NOMO-1 (cell line): Measurements from ENCODE around the gene SLC25A51.

ENCODE experiments used
- DNase-seq, 2 experiments: peaks; one replicate each; lab custom pipeline; 2025; ENCODE audit not compliant: unreplicated experiment in 2 of 2; lab: John Stamatoyannopoulos, UW

SLC25A51 gene

DNA sequence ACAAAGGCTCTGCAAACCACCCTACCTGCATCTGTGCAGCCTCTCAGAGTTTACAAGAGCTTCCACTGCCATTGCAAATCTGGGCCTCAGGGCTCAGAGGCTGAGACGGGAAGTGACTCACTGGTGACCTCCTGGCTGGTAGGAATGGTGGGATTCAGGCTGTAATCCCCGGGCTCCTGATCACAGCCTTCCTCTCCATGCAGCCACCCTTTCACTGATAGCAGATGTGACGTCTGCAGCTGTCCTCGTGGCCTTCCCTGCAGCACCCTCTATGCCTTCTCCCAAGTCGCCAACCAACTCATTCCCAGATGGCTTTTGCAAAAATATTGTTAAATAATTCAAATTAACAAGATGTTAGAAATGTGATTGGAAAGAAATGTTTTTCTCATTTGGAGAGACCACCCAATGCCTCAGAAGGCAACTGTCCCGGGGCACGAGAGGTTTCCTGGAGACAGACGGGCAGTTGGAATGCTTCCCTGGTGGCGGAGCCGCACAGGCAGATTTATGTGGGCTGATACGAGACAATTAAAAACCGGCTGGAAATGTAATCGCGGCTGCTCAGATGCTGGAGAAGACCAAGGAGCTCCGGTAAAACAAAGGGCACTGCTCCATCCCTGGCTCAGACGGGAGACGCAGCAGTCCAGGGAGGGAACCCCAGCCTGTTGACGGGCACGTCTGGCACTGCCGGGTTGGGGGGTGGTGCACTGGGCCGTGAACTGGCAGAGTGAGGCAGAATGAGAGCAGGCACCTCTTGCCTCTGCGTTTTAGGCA is 34.4 kb upstream of the SLC25A51 start:
- DNase-seq: no peak

DNA sequence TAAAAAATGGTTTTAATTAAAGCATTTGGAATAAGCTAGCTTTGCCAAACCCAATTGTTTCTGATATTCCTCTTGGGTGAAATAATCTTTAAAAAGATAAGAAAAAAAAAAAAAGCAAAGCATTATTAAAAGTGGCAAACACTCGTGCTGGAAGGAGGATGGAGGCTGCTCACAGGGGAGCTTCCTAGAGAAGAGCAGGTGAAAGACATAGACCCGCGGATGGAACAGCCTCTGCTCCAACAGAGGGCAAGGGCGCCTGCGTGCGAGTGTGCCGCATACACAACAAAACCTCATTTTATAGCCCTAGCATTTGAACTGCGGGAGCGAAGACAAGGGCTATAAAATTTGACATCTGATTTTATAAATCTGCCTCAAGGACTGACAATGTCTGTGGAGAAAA is 33.4 kb upstream of the SLC25A51 start:
- DNase-seq: no peak

DNA sequence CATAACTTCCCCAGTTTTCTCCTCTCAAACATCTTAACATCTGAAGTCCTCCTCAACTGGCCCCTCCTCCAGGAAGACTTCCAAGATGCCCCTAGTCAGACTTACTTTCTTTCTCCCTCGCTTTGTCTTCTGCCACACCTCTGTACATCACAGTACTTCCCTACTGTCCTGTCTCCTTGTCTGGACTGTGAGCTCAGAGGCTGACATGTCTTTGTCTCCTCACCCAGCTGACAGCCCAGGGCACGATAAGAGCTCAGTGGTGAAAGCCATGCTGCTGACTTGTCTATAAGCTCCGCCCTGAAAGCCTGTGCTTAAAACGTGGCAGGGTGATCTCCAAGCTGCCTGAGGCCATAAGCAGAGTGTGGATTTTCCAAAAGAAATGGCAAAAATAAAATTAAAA is 33.0 kb upstream of the SLC25A51 start:
- DNase-seq: no peak

DNA sequence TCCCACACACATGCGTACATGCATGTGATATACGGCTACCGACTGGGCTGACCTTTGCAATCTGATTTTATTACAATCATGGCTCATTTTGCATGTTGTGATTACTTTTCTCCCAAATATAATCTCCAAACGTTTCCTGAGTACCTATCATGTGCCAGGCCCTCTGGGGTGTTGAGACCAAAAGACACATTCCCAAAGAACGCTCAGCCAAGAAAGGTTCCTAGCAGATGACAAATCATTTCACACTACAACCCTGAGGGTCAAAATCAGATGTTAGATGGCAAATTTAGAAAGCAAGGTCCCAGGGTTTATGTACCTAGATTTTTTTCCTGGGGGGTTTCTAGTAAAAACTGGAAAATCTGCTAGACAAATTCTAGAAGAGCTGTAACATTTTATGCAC is 32.4 kb upstream of the SLC25A51 start:
- DNase-seq: no peak

DNA sequence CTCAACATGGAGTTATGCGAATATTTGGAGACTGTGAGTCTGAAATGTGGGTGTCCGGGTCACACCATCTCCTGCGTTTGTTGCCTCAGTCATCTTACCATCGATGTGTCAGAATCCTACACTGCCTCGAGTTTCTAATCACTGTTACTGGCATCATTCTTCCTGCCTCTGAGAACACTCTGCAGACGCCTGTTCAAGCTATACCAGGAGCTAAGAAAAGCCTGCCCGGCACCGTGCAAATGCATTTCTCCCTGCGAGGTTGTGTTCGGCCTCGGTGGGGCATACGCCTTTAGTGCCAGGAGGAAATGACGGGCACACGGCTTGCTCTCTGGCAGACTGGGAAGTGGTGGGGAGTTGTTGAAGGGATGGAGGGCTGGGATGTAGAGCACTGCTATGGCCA is 31.2 kb upstream of the SLC25A51 start:
- DNase-seq: no peak

DNA sequence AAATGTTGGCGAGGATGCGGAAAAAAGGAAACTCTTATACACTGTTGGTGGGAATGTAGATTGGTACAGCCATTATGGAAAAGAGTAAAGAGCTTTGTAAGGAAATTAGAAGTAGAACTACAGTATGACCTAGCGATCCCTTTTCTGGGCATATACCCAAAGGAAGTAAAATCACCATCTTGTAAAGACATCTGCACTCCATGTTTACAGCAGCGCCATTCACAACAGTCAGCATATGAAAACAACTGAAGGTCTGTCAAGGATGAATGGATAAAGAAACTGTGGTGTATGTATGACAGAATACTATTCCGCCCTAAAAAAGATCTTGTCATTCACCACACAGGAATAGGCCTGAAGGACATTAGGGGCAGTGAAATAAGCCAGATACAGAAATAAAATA is 27.7 kb upstream of the SLC25A51 start:
- DNase-seq: no peak

DNA sequence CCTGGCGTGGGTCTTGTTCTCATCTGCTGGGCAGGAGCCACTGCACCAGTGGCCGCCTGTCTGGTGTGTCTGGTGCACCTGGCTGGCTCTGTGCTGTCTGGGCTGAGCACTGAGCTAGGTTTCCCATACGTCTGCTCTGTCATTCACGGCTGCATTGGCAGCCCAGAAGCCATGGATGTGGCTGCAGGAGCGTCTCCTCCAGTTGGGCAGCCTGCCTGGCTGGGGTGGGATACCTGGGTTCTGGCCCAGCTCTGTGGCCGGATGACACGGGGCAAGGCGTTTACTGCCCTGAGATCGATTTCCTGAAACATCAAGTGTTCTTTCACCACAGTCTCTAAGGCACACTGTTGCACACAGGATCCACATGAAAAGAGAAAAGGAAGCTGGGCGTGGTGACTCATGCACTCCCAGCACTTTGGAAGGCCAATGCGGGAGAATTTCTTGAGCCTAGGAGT is 25.5 kb upstream of the SLC25A51 start:
- peak in 1 of 2 experiments; percentile 1 for DNase-seq

DNA sequence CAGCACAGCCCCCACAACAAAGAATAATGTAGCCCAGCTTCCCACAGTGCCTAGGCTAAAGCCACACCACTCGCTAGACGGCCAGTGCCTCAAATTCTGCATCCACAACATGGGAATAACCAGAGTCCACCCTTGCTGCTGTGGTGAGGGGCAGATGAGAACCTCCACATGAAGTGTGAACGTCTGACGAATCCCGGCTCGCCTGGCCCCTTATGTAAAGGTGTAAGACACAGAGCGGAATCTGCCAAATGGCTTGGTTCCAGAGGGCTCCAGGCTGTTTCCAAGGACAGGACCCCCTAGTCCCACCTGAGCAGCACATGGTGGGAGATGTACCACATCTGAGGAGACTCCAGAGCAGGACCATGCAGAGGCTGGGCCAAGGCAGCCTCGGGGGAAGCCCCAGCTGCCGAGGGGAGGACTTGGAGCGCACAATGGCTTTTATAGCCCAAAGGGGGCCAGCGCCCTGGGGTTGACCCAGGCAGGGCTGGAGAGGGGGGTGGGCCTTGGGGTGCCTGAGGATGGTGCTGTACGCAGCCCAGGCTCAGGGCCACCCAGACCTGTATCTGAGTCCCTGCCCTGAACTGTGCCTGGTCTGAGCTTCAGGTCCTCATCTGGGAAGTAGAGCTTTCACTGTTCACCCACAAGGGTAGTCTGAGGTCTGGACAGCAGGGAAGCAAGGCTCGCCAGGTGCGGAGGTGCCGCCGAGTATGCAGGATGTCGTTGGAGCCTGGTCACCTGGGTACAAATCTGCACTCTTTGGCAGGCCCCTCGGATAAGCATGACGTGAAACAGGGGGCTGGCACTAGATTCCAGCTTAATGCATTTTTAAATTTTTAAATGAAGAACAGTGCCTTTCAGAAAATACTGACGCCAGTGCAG is 24.9 kb upstream of the SLC25A51 start:
- no peak for DNase-seq

DNA sequence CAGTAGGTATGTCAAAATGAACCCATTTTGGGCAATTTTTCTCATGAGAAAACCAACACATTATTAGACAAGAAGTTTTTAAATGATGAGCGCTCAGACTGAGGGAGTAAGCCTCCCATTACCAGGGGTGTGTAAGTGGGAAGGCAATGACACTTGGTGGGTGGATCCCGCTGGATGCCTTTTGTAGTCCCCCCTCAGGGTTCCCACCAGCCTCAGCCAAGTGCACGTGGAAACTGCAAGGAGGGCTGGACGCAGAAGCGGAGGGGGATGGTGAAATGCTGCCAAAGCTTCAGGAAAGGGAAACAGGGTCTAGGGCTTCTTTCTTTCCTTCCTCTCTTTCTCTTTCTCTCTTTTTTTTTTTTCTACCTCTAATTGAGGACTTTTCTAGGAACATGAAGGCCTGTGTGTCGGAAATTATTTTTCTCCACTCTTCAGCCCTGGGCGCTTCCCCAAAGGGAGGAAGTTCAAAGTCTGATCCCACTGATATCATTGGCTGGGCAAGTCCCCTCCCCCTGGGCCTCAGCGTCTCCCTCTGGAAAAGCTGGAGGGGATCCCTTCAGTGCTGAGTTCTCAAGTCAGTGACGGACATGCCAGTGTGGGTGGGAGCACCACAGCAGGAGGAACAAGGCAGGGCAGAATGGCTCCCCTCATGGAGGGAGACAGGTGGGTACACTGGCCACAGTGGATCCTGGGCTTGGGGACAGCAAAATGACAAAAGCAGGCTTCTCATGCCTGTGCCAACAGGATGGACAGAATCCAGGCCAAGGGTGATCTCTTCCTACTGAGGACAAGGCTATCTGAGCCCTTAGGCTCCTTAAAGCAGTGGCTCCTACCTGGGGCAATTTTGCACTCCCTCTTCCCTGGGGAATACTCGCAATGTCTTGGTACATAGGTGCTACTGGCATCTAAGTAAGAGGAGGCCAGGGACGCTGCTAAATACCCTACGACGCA is 23.9 kb upstream of the SLC25A51 start:
- DNase-seq: no peak

DNA sequence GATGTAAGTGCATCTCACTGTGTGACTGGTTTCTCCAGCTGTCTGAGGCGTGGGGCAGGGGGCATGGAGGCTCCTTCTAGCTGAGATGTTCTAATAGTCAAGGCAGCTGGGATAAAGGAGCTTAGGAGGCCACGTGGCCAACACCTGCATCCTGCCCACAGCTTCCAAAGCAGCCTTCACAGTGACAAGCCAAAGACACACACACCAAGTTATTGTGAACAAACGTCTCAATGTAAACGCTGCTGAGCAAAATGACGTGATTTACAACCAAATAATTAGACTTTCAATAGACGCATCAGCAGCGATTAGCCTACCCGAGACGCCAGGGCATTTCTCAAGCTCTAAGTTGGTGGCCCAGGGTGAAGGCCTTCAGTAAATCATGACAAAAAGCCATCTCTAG is 23.2 kb upstream of the SLC25A51 start:
- no peak for DNase-seq

DNA sequence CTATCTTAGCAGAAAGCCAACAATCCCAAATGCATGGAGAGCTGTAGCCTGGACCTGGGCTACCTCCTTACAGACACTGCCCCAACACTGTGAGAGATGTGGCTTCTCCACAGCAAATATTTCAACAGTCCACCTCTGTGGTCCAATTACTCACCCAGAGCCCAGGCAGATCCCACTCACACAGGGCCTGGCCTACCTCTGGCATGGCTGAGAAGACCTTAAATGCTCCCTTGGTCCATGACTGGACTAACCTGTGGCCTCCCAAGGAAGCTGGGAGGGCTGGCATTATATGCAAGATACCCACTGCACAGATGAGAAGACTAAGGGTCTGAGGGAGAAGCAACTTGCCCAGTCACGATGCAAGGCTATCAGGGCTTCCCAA is 22.8 kb upstream of the SLC25A51 start:
- no peak for DNase-seq

DNA sequence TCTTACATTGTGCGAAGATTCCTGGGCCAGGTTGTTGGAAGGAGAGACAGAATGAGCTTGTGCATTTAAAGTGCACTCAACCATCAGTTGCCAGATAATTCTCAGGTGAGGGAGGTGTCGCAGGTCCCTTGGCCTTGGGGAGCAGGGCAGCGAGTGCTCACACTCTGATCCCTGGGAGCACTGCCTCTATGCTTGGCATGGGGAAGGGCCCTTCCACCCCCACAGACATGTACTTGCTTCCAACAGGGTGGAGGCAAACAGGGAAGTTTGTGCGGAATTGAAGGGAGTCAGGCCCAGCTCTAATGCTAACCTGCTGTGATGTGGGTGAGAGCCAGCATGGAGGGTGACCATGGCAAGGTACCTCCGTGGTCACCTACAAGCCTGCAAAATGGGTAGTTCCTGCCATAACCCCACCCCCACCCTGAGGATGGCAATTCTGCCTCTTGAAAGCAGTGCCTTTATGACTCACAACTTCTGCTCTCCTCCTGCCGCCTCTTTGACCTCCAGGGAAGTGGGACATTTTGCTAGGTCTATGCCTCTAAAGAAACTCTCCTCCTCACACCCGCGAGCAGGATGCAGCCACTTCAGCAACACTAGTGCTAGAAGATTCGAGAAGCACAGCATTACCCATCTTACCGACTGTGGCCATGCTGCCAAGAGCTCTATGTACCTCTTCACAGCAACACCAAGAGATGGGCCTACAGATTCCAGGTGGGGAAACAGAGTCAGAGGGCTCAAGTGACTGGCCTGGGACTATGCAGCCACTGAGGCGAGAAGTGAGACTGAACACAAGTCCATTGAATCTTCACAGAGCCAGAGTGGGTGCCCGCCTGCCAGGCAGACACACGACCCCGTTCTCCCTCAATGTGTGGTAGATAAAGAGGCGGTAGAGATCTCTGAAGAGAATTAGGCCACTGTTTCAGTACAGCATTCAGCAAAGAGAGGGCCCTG is 22.1 kb upstream of the SLC25A51 start:
- peak; percentile 19 to 34 for DNase-seq

DNA sequence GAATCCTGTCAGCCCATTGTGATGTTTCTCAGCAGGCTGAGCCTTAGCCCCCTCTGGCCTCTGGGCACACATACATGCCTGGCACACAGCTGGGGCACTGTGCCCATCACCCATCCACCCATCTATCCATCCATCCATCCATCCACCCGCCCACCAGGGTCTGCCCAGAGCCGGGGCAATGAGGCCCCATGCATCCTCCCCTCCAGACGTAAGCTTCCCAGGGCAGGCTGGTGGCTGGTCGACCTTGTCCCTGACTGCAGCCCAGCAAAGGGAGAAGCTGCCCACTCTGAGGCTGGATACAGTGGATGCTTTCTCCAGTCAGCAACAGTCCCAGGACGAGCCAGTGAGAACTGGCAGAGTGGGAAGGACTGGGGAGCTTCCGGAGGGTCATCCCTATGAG is 21.1 kb upstream of the SLC25A51 start:
- DNase-seq: no peak

DNA sequence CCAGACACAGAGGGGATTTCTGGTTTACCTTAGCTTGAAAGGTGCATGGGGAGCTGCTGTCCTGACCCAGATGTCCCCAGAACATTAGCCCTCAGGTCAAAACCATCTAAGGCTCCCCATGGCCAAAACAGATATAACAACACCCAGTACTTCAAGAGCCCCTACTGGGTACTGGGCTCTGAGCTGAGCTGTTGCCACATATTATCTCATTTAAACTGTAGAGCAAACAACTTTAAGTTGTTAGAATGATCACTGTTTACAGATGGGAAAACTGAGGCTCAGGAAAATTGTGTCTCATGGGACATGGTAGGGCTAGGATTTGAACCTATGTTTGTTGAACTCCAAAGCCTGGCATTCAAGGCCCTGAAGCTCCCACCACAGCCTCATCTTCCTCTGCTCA is 20.6 kb upstream of the SLC25A51 start:
- DNase-seq: no peak

DNA sequence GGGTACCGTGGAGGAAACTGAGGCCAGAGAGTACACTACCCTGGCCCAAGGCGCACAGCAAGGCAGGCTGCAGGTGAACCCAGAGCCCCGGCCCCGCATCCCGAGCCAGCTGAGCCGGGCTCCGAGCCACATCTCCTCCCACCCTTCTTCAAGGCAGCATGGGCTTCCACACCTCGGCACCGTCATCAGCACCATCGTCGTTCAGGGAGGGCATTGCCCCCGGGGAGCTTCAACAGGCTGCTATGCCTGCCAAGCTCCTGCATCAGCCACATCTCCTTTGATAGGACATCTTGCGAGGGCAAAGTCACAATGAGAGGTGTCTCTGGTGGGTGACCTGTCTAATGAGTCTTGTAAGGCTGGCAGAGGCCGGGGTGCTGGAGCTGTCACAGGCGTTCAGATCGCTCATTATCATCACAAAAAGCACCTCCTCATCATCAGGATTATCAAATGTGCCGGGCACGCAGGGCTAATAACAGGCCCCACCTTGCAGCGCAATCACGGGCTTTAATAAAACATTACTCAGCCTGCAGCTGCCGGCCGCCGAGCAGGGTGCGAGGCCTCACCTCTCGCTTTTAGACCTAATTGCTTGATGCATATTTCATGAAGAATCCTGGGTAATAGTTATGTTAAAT is 20.0 kb upstream of the SLC25A51 start:
- DNase-seq: no peak

DNA sequence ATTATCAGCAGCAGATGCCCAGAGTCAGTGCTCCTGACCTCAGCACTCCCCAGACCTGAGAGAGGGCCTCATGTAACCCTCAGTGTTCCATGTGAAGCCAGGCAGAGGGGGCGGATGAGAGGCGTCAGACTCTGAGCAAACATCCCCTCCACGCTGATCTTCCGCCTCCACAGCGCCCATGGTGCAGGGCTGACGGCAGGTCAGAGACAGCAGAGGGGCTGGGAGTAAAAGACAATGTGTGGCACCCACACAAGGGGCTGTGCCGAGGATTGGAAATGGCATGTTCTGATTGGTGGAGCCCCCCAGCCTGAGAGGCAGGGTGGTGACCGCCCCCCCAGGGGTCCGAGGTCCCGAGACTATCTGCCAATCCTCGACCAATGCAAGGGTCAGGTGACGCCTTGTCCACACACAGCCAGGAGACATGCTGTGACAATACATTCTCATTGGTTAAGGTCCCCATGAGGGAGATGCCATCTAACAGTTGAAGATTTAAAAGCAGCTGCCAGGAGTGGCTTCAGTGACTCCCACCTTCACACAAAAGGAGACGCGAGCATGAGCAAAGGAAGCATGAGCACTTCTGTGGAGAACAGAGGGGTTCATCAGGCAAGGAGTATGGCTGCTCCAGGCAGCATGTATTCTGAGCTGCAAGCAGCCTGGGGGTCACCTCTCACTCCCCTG is 19.3 kb upstream of the SLC25A51 start:
- no peak for DNase-seq

DNA sequence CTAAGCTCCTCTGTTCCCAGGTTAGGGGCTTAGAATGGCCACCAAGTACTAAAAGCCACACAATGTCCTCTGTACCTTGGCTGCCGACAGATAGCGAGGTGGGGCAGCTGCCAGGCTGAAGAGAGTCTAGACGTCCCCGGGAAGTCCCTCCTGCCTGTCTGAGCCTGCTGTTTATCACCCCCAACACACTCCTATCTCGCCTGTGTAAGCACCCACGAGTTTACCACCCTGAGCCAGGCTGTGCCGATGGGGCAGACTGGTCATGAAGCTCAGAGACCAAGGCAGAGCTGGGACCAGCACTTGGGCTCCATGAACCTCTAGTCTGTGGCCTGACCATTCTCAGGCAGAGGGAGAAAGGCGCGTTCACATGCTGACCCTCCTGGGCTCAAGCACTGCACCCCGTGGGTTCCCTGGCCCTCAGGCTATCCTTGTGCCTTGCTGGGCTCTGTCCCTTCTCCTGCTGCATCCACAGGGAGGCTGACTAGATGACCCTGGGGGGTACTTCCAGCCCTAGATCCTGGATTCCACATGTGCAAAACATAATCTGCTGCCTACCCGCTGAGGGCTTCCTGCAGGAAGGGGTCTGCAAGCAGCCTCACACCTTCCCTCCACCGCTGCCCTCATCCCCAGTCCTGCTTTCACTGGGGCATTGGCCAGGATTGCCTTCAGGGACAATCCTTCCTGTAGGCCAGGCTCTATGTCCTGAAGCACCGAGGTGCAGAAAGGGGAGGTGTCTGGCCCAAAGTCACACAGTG is 18.6 kb upstream of the SLC25A51 start:
- no peak for DNase-seq
